ENCODE measurements around the gene ZFP2.
"Not testable (repeated sequence)": the region's sequence is repeated elsewhere in the genome, so short reads cannot be mapped to it uniquely, and the experiment has no call there.

Gene ZFP2

DNA sequence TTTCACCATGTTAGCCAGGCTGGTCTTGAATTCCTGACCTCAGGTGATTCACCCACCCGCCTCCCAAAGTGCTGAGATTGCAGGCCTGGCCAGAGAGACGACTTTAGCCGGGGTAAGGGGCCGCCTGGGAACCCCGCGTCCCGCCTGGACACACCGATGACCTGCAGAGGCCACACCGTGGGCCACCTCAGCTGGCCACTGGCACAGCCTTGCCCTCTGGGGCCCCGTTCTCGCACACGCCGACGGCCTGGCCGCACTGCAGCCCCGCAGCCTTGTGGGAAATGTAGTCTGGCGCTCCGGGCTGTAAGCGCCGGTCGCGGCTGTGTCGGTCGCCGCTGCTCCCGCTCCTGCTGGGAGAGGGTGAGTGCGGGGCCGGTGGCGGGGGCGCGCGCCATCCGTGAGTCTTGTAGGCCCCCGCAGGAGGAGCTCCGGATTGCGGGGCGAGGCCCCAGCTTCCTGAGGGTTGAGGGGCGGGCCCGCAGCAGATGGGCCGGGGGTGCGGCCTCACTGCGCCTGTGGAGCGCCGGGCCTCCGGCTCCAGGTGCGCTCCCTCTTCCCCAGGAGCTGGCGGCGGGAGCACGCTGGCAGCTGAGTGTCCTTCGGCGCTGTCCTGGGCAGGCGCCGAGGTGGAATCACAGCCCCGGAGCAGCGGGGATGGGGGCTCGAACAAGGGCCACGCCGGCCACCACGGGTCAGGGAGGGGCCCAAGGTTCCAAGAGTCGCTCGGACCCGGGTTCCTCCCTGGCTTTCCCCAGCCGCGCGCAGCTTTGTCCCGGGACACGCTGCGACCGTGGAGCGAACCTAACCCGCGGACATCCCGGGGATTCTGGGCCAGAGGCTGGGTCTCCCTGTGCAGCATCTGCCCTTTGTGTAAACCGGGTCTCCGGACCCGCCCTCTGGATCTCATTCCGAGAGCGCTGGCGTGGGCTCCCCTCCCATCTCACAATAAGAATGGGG is at the start of gene ZFP2:
Gene ZFP2, plus strand, starts transcription at position 299 of the 957 bp plus-strand sequence. CDS start 35,401 bp downstream, outside the sequence.
- Histone ChIP-seq H3K4me3 (peak within 1 kb of the TSS; percentile 73), H3K27ac (peak within 1 kb of the TSS; percentile 69 to 80)
- TF ChIP-seq, protein P1, sequence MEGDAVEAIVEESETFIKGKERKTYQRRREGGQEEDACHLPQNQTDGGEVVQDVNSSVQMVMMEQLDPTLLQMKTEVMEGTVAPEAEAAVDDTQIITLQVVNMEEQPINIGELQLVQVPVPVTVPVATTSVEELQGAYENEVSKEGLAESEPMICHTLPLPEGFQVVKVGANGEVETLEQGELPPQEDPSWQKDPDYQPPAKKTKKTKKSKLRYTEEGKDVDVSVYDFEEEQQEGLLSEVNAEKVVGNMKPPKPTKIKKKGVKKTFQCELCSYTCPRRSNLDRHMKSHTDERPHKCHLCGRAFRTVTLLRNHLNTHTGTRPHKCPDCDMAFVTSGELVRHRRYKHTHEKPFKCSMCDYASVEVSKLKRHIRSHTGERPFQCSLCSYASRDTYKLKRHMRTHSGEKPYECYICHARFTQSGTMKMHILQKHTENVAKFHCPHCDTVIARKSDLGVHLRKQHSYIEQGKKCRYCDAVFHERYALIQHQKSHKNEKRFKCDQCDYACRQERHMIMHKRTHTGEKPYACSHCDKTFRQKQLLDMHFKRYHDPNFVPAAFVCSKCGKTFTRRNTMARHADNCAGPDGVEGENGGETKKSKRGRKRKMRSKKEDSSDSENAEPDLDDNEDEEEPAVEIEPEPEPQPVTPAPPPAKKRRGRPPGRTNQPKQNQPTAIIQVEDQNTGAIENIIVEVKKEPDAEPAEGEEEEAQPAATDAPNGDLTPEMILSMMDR (IDR thresholded peaks at IDR 0.05) = no peak
- no peak for DNase-seq (ENCODE audit: low spot score)

DNA sequence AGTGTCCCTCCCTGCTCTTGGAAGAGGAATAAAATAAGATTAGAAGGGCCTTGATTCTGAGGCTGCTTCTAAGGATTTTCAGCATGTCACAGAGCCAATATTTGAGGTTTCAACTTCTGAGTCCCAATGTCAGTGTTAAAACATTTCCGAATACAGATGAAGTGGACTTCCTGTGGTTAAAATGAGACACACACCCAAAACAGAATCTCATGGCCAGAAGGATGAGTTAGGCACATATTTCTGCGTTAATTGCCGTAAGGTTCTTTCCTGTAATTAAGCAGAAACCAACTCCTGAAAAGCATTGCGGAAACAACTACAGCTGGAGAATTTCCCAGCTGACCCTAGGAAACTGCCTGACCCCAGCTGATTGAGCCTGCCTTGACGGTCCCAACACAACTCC is 46.4 kb upstream of the ZFP2 start:
- DNase-seq (ENCODE audit: low spot score) = no peak
- no peak overlapping the region for H3K27ac ChIP-seq
- TF ChIP-seq, protein P1 (IDR thresholded peaks at IDR 0.05) = no peak
- no peak overlapping the region for H3K4me3 ChIP-seq

DNA sequence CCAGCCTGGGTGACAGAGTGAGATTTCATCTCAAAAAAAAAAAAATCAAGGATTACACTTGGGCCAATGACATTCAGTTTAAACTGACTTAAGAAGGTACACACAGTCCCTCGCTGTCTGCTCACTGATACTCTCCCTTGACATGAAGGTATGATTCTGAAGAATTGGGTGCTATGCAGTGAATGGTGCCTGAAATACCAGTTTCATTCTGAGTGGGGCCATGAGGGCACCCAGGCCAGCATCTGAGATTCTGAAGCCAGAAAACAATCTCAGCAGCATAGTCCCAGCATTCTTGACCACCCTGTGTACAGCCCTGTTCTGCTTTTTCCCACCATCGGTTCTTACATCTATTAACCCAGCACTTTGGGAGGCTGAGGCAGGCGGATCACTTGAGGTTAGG is 43.8 kb upstream of the ZFP2 start:
- no peak overlapping the region for H3K27ac ChIP-seq
- TF ChIP-seq, protein P1 (IDR thresholded peaks at IDR 0.05) = no peak
- DNase-seq (ENCODE audit: low spot score) = no peak
- H3K4me3 ChIP-seq = no peak overlapping the region

DNA sequence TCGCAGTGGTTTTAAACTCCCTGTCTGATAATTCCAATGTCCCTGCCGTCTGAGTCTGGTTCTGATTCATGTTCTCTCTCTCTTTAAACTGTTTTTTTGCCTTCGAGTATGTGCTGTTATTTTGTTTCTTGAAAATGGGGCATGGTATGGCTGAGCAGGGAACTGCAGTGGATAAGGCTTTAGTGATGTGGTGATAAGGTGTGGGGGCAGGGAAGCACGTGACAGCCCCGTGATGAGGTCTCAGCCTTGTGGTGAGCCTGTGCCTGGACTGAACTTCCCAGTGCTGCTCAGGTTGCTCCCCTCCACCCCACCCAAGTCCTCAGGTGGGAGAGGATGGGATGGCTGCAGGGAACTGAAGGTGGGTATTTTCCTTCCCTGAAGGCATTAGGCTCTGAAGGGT is 41.4 kb upstream of the ZFP2 start:
- H3K27ac ChIP-seq = no peak overlapping the region
- H3K4me3 ChIP-seq = no peak overlapping the region
- TF ChIP-seq, protein P1 (IDR thresholded peaks at IDR 0.05) = no peak
- no peak for DNase-seq (ENCODE audit: low spot score)

DNA sequence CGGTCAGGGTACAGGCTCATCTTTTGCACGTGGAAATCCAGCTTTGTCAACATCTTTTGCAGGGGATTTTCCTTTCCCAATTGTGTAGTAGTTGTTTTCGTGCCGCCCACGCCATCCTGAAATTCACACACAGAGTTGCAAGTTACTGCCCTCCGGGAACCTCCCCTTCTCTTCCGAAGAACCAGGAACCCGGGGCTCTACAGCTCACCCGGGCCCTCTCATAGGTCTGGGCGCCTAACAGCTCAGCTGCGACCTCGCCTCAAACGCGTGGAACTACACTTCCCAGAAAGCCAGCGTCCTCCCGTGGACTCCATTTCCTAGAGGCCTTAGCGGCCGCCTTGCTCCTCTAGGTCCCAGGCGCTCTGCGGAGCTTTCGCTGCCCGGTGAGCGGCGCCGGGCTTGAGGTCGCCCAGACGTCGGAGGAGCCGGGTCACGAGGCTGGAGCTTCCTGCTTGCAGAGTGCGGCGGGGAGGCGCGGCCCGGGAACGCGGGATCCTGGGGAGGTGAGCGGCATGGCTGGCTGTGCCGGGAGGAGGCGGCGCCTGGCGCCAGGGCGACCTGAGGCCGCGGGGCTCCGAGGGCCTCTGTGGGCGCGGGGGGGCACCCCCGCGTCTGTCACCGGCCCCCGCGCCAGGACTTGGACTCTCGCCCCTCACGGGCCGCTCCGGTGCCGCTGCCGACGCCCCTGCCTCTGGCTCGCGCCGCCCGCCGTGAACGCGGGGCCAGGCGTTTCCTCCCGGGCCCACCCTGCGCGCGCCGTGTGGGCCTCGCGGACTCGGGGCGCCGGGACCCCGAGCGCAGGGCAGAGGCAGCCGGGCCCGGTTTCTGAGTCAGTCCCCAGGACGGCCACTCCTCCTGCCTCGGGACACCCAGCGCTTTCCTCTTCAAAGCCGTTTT is 35.8 kb upstream of the ZFP2 start, which contains the start of gene ZNF354B:
Gene ZNF354B, plus strand, starts transcription at position 329 of the 897 bp plus-strand sequence. CDS start 1,095 bp downstream, outside the sequence.
- Histone ChIP-seq H3K27ac (peak within 1 kb of the TSS; percentile 83 to 92), H3K4me3 (peak within 1 kb of the TSS; percentile 96)
- peak; percentile 94 for DNase-seq (ENCODE audit: low spot score)
- TF ChIP-seq, protein P1 (IDR thresholded peaks at IDR 0.05) = no peak

DNA sequence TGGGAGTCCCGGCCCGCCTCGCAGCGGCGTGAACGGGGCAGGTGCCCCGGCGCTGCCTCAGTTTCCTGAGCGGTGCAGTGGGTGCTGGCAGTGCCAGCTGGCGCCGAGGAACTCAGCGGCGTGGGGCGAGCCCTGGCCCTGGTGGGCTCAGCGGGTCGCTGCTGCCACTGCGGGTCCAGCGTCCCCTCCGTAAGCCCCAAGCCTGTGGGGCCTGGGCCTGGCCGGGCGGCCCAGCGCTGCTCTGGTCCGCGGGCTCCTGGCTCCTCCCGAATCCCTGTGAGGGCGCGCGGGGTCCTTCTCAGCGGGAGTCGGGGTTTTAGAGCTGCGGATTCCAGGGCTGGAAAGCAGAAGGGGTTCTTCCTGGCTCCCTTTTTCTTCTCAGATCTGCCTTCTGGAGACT is 35.1 kb upstream of the ZFP2 start:
- Histone ChIP-seq H3K4me3 (peak overlapping the region; percentile 96), H3K27ac (peak overlapping the region; percentile 83 to 92)
- not testable (repeated sequence) for DNase-seq (ENCODE audit: low spot score)

DNA sequence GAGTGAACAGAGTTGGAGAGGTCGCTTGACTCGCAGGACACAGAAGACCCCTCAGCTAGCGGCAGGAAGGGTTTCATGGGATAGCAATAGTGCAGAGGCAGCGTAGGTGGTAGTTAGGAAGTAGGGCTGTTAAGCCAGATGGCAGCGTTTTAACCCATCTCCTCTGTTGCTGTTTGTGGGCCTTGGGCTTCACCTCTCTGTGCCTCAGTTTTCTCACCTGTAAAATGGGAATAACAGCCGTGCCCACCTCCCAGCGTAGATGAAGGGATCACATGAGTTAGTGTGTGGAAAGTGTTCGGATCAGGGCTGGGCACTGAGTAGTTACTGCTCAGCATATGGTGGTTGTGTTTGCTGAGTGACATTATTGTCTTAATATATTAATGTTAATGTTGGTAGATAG is 34.1 kb upstream of the ZFP2 start:
- DNase-seq (ENCODE audit: low spot score) = no peak
- H3K4me3 ChIP-seq = no peak overlapping the region
- H3K27ac ChIP-seq = no peak overlapping the region
- TF ChIP-seq, protein P1 (IDR thresholded peaks at IDR 0.05) = no peak

Data from coronary artery (tissue), 2 donors.